Measurements from ENCODE around the gene GABRB3. TPM values are rescaled to one million over a fixed set of nuclear protein-coding genes. Genes with fewer than 3 reads are reported as not detected.

GABRB3 gene
- total RNA-seq, 1 experiment from 2014 or later = 0.13 TPM

- DNase-seq (ENCODE audit: low read depth, low spot score) (no peak), ATAC-seq (no peak)
- Histone ChIP-seq H3K9me3 (ENCODE audit: control insufficient read depth, insufficient read depth, low read depth, low read length) (no peaks in the 10 kb centered on the region), H3K4me1 (ENCODE audit: control insufficient read depth, insufficient read depth, low read length) (no peaks in the 10 kb centered on the region), H3K27me3 (ENCODE audit: control insufficient read depth, insufficient read depth, low read length) (no peaks in the 10 kb centered on the region), H3K27ac (ENCODE audit: low read length) (no peak overlapping the region), H3K36me3 (ENCODE audit: control insufficient read depth, insufficient read depth, low read length) (no peaks in the 10 kb centered on the region), H3K4me3 (ENCODE audit: low read depth in 2 of 2, low read length in 2 of 2) (no peak overlapping the region)
- TF ChIP-seq SIN3A (IDR thresholded peaks at IDR 0.05; ENCODE audit: borderline replicate concordance, insufficient read depth, low read depth, low read length) = no peak
- no peak for TF ChIP-seq REST (IDR thresholded peaks at IDR 0.05; ENCODE audit: insufficient read depth in 1 of 2, low read depth in 2 of 2, low read length in 1 of 2)
- no peak for TF ChIP-seq POLR2AphosphoS5 (IDR thresholded peaks at IDR 0.05; ENCODE audit: low read depth, low read length)
- intact Hi-C loops (cut with micrococcal nuclease; ENCODE audit: unreplicated experiment) (no loop called here), in situ Hi-C loops (cut with HindIII; ENCODE audit: low pct_unique_long_range_greater_than_20kb, low sequenced_read_pairs) (no loop called here)
- ChIA-PET CTCF (no interaction called here), POLR2A (no interaction called here)
- BruUV-seq (replicated peaks) = no TSS peak
Observed at GRCh38 chr15:26590676-26591075, 182.2 kb downstream of the GABRB3 start.

GRCh38 chr15:26582840-26583239, 190.0 kb downstream of the GABRB3 start:
- no peak overlapping the region for H3K4me3 ChIP-seq (ENCODE audit: low read depth in 2 of 2, low read length in 2 of 2)
- H3K27me3 ChIP-seq (ENCODE audit: control insufficient read depth, insufficient read depth, low read length) = no peaks in the 10 kb centered on the region
- intact Hi-C loops (cut with micrococcal nuclease; ENCODE audit: unreplicated experiment) (no loop called here), in situ Hi-C loops (cut with HindIII; ENCODE audit: low pct_unique_long_range_greater_than_20kb, low sequenced_read_pairs) (no loop called here)
- ChIA-PET POLR2A (no interaction called here), CTCF (no interaction called here)
- no peaks in the 10 kb centered on the region for H3K9me3 ChIP-seq (ENCODE audit: control insufficient read depth, insufficient read depth, low read depth, low read length)
- DNase-seq (ENCODE audit: low read depth, low spot score) (no peak), ATAC-seq (no peak)
- TF ChIP-seq TCF7L2 (IDR thresholded peaks at IDR 0.05; ENCODE audit: low read depth, low read length) = no peak
- TF ChIP-seq REST (IDR thresholded peaks at IDR 0.05; ENCODE audit: insufficient read depth in 1 of 2, low read depth in 2 of 2, low read length in 1 of 2) = no peak
- no peak for TF ChIP-seq POLR2AphosphoS5 (IDR thresholded peaks at IDR 0.05; ENCODE audit: low read depth, low read length)
- TF ChIP-seq, protein P1, sequence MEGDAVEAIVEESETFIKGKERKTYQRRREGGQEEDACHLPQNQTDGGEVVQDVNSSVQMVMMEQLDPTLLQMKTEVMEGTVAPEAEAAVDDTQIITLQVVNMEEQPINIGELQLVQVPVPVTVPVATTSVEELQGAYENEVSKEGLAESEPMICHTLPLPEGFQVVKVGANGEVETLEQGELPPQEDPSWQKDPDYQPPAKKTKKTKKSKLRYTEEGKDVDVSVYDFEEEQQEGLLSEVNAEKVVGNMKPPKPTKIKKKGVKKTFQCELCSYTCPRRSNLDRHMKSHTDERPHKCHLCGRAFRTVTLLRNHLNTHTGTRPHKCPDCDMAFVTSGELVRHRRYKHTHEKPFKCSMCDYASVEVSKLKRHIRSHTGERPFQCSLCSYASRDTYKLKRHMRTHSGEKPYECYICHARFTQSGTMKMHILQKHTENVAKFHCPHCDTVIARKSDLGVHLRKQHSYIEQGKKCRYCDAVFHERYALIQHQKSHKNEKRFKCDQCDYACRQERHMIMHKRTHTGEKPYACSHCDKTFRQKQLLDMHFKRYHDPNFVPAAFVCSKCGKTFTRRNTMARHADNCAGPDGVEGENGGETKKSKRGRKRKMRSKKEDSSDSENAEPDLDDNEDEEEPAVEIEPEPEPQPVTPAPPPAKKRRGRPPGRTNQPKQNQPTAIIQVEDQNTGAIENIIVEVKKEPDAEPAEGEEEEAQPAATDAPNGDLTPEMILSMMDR (IDR thresholded peaks at IDR 0.05) = no peak
- TF ChIP-seq SIN3A (IDR thresholded peaks at IDR 0.05; ENCODE audit: borderline replicate concordance, insufficient read depth, low read depth, low read length) = no peak
- H3K27ac ChIP-seq (ENCODE audit: low read length) = no peak overlapping the region
- no peaks in the 10 kb centered on the region for H3K36me3 ChIP-seq (ENCODE audit: control insufficient read depth, insufficient read depth, low read length)
- BruUV-seq (replicated peaks) = no TSS peak
- H3K4me1 ChIP-seq (ENCODE audit: control insufficient read depth, insufficient read depth, low read length) = no peaks in the 10 kb centered on the region

All from Panc1 (cell line).